Middle frontal gyrus (tissue), 1 donor: ENCODE data around the gene IL4I1.

Experiments
- DNase-seq: peaks from one replicate; pipeline ENCODE4 v3.0.0-alpha.2; 2015; ENCODE audit warnings: low spot score; ENCODE audit errors: extremely low spot score

The IL4I1 gene

DNA sequence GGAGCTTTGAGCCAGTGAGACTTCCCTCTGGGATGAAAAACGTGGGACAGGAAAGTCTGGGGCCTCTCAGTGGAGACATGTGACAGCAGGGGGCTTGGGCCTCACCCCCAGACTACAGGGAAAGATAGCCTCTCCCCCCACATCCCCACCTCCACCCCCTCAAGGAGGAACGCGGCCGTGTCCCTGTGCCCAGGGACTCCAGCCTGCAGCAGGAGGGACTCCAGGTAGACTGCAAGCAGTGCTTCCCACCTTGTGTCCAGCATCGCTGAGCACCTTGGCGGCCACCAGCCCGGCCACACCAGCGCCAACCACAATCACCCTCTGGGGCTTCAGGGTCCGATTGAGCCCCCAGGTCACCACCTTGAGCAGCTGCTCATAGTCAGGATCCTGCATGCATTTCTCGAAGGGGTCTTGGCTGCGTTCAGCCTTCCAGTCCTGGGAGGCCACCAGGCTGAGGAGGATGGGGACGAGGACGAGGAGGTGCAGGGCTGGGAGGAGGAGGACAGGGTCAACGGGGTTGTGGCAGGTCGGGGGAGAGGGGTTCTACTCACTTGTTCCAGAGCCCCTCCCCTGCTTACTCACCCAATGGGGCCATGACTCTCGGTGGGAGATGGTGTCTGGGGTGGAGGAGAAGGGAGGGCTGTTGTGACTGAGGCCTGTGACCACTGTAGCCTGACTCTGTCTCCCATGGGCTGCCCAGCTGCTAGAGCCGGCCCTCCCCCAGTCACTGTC, 955 bp downstream of the IL4I1 start:
- DNase-seq: no peak

DNA sequence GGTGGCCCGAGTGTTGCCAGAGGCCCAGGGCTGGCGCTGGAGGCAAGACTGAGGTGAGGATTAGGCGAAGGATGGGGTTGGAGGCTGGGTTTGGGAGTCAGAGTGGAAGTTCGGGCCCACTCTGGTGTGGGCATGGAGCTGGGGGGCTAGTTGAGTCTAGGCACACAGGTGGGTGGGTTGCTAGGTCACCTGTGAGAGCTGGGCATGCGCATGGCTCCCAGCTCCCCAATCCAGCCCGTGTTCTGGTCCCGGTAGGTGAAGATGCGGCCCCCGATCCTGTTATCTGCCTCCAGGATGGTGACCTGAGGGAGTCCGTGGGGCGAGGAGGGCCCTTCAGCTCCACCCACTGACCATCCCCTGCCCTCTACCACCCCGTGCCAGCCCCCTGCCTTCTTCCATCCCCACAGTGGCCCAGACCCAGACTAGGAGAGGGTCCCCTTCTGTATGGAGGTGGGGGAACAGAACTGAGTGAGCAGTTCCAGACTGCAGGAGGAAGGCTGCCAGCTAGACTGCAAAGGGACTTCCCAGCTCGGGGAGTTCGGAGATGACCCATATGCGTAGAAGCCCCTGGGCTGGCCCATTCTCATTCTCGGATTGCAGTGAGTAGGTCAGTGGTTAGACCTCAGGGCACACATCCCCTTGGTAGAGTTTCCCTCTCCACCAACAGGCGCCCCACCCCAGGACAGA, 1.7 kb downstream of the IL4I1 start:
- no peak for DNase-seq

DNA sequence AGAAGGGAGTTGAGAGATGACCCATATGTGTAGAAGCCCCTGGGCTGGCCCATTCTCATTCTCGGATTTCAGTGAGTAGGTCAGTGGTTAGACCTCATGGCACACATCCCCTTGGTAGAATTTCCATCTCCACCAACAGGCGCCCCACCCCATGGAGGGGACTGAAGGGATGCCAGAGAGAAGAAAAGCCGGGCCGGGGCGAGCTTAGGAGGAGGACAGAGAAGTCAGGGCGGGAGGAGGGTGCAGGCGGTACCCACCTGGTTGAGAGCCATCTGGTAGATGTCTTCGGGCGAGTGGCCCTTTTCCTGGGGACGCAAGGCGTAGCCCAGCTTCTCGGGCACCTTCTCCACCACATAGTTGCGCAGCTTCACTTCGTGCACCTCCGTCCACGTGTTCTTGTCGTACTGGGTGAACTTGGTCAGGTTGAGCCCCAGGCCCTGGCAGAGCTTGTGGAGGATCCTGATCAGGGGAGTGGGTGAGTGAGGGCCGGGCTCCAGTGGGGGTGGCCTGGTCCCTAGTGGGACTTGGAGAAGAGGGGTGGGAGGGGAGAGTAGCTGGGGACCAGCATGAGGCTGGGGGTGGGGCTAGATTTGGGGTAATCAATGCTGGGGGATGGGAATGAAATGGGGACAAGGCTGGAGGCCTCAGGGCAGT, 2.5 kb downstream of the IL4I1 start:
- no peak for DNase-seq

DNA sequence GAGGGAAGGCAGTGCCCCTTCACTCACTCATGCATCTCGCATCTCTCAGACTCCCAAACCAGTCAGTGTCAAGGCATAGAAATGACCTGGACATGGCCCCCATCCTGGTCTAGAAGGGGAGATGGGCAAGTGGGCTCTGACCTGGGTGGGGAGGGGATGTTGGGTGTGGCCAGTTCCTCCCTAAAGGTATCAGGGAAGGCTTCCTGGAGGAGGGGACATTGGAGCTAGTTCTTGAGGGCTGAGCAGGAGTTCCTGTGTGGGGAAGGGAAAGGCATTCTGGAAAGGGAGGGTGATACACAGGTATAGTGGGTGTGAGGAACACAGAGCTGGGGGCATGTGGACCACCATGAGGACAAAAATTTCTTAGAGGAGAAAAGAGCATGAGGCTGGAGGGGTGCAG, 4.0 kb downstream of the IL4I1 start:
- DNase-seq: no peak

DNA sequence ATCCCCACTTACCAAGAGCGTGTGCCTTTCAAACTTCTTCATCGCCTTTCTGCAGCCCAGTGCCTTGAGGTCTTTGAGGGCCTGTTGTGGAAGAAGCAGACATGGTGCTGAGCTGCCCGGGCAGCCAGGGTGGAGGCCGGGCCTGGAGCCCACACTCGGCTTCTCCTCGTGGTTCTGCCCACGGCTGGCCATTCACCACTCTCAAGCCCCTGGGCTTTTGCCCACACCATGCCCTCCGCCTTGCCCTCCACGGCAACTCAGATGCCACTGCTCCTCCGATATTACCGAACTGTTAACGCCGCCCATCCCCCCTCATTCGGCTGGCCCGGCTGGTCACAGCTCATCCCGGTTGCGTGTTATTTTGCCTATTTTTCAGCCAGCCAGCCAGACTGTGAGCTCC, 5.3 kb downstream of the IL4I1 start:
- DNase-seq: no peak

DNA sequence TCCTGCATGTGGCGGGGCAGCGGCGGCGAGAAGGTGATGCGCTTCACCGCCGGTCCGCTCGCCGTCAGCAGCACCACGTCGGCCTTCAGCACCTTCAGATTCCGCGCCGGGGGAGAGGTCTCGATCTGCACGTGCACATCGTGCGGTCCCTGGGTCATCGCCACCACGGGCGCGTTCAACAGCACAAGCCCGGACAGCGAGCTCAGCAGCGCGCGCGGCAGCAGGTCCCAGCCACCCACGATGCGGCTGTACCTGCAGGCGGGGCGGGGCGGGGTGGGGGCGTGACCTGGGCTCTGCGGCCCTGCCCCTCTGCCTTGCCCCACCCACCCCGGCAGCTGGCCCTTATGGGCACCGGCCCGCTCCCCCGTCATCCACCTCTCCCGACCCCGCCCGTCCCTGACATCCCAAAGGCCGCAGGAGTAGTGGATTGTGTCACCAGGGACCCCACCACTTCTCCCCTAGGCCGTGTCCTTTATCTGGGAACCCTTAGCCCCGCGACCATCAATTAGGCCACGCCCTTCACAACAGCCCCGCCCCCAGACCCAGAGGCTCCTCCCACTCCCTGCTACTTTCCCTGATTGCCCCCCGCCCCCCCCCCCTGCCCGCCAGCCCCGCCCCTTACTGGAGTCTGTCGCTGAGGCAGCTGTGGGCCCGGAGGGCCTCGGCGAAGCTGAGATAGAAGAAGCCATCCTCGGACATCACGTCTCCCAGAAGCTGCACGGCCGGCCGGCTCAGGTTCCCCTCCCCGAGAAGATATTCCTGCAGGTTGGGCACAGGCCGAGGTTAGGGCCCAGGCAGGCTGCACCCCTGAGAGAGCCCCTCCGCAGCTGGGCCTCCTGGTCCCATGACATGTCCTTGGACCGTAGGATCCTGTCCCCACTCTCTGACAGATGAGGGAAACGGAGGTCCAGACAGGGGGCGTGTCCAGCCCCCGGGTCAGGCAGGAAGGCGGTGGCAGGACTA, 6.1 kb downstream of the IL4I1 start:
- DNase-seq: no peak

DNA sequence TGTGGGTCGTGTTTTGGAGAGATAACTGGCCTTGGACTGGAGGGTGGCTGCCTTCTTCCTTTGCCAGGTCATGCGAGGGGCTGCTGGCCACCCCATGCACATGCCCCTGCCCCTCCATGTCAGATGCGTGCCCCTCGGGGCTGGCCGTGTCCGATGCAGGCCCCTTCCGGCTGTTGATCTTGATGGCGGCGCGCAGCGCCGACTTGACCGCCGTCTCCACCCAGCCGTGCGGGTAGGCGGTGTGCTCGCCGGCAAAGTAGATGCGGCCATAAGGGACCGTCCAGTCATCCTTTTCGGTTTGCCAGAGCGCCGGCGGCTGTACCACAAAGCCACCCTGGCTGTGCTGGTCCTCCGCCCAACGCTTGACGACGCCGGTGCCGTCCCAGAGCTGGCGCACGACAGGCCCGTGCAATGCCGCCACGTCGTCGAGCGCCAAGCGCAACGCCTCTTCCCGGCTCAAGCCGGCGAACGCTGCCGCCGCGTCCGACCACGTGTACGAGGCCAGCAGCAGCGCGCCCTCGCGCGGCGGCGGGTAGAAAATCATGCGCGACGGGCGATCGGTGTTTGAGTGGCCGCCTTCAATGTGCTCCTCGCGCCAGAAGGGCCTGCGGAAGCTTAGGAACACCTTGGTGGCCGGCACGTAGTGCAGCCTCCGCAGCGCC, 6.9 kb downstream of the IL4I1 start:
- DNase-seq: no peak

DNA sequence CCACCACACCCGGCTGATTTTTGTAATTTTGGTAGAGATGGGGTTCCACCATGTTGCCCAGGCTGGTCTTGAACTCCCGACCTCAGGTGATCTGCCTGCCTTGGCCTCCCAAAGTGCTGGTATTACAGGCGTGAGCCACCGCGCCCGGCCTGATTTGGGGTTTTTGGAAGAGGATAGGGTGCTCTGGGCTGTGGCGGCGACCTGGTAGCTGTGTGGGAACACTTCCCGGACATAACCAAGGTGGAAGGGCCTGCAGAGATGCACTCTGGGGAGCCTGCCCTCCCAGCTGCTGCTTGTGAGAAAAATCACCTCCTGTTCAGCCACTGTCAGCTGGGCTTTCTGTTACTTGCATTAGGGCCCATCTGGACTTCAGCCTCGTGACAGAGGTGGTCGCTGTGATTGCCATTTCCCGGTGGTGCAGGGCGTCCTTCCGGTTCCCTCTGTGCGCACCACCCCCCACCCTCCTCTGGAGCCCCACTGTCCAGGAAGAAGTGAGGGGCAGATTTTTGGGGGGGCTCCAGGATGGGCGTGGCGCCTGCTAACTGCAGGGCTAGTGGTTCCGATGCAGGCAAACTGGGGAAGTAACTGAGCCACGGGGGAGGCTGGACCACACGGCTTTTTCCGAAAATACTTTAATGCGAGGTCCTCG, 7.5 kb downstream of the IL4I1 start:
- no peak for DNase-seq

DNA sequence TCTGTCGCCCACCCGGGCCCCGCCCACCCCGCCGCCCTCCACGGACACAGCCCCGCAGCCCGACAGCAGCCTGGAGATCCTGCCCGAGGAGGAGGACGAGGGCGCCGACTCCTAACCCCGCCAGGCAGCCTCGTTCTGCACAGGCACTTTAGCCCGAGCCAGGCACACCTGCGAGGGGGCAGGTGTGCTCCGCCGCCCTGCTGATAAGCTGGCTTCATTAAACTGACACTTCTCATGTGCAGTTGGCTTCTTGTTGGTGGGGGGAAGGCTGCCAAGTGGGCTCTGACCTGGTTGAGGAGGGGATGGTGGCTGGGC, 8.2 kb downstream of the IL4I1 start:
- DNase-seq: no peak

DNA sequence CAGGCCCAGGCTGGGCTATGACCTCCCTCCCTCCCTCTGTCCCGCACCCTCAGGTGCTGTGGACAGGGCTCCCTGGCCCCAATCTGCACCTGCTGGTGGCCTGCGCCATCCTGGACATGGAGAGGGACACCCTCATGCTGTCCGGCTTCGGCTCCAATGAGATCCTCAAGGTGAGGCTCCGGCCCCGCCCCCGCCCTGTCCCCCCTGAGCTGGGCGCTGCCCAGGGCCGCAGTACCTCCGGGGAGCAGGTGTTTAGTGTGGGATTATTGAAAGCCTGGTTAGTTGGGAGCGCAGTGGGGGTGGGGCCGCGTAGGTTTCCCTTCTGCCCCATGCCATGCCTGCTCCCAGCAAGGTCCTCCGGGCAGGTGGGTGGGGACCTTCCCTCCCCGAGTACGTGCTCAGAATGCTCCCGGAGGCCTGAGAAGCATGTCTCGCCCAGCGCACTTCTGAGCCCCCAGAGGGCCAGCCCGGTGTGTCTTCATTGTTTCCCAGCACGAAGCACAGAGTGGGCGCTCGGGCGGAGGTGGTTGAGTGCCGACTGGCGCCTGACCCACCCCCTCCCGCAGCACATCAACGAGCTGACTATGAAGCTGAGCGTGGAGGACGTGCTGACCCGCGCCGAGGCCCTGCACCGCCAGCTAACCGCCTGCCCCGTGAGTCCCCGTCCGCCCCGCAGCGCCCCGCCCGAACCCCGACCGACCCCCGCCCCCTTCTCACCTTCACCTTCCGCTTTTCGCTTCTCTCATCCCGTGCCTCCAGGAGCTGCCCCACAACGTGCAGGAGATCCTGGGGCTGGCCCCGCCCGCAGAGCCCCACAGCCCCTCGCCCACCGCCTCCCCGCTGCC, 8.8 kb downstream of the IL4I1 start:
- no peak for DNase-seq

DNA sequence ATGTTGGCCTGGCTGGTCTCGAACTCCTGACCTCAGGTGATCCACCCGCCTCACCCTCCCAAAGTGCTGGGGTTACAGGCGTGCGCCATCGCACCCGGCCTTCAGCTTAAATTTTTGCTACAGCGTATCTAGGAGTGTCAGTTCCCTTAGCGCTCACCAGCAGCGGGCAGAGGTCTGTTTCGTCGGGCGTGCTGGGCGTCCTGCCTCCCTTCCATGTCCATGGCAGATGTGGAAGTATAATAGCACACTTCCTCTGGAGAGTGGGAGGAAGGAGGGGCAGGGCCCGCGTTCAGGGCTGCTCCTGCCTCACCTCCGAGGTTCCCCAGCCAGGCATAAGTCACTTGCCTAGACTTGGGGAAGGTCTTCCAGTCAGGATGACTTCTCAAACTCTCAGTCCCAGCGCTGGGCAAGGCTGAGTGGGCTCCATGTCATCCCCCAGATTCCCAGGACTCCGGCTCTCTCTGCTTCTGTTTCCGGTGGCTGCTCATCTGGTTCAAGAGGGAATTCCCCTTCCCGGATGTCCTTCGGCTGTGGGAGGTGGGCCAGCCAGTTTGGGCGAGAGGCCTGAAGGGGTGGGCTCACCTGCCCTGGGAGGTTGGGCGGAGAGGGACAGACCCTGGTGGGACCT, 9.5 kb downstream of the IL4I1 start:
- no peak for DNase-seq

DNA sequence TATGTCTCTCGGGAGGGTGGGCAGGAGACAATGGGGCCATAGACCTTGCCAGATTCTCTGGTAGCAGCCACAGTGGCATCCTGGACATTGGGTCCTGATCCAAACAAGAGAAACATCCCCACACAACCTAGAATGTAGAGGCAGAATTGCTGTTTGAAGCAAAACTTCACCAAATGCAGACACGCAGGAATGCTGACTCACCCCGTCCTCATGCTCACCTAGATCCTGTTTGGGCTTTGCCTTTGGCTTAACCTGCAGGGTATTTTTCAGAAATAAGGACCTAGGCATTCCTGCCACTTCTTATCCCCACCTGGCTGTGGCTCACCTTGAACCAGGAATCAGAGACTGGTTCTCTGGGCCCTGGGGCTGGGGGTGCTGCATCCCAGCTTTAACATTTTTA, 11.9 kb downstream of the IL4I1 start:
- DNase-seq: no peak

DNA sequence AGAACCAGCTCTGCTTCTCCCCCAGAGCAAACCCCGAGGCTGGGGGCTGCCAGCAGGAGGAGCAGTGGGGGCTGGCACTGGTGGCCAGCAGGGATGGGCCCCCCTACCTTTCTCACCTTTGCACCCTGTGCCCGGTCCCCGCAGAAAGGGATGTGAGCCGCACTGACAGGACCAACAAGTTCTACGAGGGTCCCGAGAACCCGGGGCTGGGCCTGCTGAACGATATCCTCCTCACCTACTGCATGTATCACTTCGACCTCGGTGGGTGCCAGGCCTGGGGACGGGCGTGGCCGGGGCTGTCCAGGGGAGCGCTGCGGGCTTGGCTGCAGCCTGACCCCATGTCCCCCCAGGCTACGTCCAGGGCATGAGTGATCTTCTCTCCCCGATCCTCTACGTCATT, 12.6 kb downstream of the IL4I1 start:
- DNase-seq: no peak

DNA sequence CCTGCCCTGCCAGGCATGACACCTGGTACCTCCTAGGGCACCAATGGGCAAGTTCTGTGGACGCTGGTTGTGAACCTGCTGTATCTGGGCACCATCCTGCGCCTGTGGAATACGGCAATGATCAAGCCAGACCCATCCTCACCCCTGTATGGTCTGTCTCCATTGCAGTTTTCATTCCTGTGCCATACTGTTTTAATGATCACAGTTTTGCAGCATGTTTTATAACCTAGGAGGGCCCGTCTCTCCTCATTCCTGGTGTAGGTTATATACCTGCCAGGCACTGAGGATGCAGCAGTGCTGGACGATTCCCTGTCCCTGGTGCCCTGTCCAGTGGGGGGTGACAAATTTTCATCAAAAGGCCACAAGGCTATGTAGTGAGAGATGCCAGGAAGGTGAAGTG, 13.6 kb downstream of the IL4I1 start:
- no peak for DNase-seq

DNA sequence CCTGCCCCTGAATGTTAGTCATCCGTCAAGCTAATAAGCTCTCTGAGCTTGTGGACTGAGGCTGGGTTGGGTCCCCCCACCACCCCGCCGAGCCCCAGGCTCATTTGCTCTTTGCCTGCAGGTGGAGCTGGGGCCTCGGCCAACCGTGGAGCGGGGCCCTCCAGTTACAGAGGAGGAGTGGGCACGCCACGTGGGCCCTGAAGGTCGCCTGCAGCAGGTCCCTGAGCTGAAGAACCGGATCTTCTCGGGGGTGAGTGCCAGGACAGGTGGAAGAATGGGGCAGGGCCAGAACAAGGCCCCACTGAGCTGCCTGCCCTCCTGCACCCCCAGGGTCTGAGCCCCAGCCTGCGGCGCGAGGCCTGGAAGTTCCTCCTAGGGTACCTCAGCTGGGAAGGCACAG, 14.0 kb downstream of the IL4I1 start:
- DNase-seq: no peak

DNA sequence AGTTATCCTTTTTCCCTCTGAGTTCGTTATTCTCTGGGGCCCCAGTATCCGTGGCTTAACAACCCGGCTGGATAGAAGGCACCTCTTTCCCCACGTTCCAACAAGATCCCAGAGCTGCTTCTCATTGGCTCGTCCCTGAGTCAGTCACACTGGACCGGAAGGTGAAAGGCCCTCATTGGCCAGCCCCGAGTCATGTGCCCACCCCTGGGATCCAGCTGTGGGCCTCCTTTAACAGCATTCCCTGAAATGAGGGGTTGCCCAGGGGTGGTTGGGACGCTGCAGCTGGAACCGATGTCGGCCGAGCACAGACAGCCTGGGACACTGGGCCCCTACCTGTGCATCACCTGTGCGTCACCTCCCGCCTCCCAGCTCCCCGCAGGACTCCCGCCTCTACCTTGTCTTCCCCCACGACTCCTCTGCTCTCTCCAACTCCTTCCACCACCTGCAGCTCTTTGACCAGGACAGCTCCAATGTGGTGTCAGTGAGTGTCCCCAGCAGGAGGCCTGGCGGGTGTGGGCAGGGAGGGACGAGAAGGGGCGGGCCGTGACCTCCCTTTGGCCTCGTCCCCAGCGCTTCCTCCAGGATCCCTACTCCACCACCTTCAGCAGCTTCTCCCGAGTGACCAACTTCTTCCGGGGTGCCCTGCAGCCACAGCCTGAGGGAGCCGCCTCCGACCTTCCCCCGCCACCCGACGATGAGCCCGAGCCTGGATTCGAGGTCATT, 14.9 kb downstream of the IL4I1 start:
- no peak for DNase-seq

DNA sequence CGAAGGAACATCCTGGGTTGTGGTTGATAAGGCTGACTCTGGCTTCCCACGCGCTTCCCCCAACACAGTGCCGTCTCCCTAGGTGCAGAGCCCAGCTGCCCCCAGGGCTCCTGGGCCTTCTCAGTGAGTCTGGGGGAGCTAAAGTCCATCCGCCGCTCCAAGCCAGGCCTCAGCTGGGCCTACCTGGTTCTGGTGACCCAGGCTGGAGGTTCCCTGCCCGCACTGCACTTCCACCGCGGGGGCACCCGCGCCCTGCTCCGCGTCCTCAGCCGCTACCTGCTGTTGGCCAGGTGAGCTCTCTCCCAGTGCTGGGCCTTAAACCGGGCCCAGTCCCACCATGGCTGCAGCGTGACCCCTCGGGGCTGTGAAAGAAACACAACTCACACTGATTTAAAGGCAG, 15.5 kb downstream of the IL4I1 start:
- DNase-seq: no peak

DNA sequence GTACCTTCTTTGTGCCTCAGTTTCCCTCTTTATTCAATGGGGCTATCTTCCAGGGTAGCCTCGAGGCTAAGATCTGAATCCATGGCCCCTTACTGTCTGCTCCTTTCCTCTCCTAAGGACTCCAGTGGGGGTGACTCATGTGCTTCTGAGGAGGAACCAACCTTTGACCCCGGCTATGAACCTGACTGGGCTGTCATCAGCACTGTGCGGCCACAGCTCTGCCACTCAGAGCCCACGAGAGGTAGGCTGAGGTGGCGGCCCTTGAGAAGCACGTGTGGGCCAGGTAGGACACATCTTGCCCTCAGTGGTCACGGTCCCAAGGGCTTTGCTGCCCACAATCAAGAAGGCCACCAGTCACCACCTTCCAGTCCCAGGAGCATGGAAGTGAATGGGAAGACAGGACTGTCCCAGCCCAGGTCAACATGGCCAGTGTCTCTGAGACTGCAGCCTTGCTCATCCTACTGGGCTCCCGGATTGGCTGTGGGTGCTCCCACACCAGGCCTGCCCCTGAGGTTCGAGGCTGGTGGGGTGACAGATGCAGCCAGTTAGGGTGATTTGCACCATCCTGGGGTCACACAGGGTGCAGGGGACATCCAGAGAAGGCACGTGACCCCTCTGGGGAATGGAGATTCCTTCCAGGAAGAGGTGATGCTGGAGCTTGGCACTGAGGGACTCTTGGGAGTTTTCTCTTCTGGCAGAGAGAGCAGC, 16.4 kb downstream of the IL4I1 start:
- no peak for DNase-seq
